WTC11 (cell line): Measurements from ENCODE around the gene ZDHHC14. TPM values are rescaled to one million over a fixed set of nuclear protein-coding genes. Genes with fewer than 3 reads are reported as not detected.

Source experiments
- ATAC-seq: fragments of 200-7000 bp; cut with Tn5 transposase; 2 replicates; pipeline ENCODE4 v1.10.0; 2021; ENCODE audit warnings: mild to moderate bottlenecking, moderate library complexity
- CTCF ChIA-PET: fragments of 300-600 bp; sonication (Branson Sonifier 250); formaldehyde crosslinking; loops from one replicate; lab custom pipeline; 2021; ENCODE audit warnings: antibody characterized with exemption; lab: Charles Lee
- POLR2A ChIA-PET: fragments of 350-600 bp; sonication (Branson Sonifier 250); formaldehyde crosslinking; loops from one replicate; lab custom pipeline; 2021; ENCODE audit warnings: antibody characterized with exemption; lab: Charles Lee
- DNase-seq: peaks from one replicate; pipeline ENCODE4 v3.0.0; 2021; ENCODE audit warnings: low spot score
- H3K27ac Mint-ChIP-seq: 2 replicates; pipeline ENCODE4 v1.8.0; 2021; ENCODE audit warnings: mixed read lengths
- H3K27me3 Mint-ChIP-seq: 2 replicates; pipeline ENCODE4 v1.8.0; 2021; ENCODE audit warnings: low read depth, mild to moderate bottlenecking, moderate library complexity, mixed read lengths
- H3K36me3 Mint-ChIP-seq: 2 replicates; pipeline ENCODE4 v1.8.0; 2021; ENCODE audit warnings: mixed read lengths
- H3K4me1 Mint-ChIP-seq: 2 replicates; pipeline ENCODE4 v1.8.0; 2022; ENCODE audit warnings: mixed read lengths
- H3K4me3 Mint-ChIP-seq: 2 replicates; pipeline ENCODE4 v1.8.0; 2021; ENCODE audit warnings: mild to moderate bottlenecking, moderate library complexity, mixed read lengths
- H3K9me3 Mint-ChIP-seq: 2 replicates; pipeline ENCODE4 v1.8.0; 2021; ENCODE audit warnings: mixed read lengths
- FOXJ3 ChIP-seq: sonication (generic); formaldehyde crosslinking; IDR thresholded peaks from 2 replicates; pipeline ENCODE4 v1.9.0; 2021; ENCODE audit warnings: missing genetic modification reagents, mild to moderate bottlenecking, borderline replicate concordance
- SMAD3 ChIP-seq: sonication (generic); formaldehyde crosslinking; IDR thresholded peaks from 2 replicates; pipeline ENCODE4 v1.8.0; 2022; ENCODE audit warnings: missing genetic modification reagents, mild to moderate bottlenecking, borderline replicate concordance
- total RNA-seq: library from RNA; stranded (reverse); gene quantifications from 3 replicates; pipeline ENCODE4 v1.2.3, GENCODE V29; 2021
- TF ChIP-seq, protein P1 (sequence below): fragments of 250-450 bp; sonication (Bioruptor Pico); IDR thresholded peaks from 2 replicates; pipeline ENCODE4 v1.9.0; 2021; ENCODE audit warnings: moderate library complexity, mild to moderate bottlenecking, inconsistent platforms, borderline replicate concordance
- TF ChIP-seq, protein P2 (sequence below): sonication (generic); formaldehyde crosslinking; IDR thresholded peaks from 2 replicates; pipeline ENCODE4 v1.8.0; 2023; ENCODE audit warnings: missing genetic modification reagents, mild to moderate bottlenecking, borderline replicate concordance
- TF ChIP-seq, protein P3 (sequence below): sonication (generic); formaldehyde crosslinking; IDR thresholded peaks from 2 replicates; pipeline ENCODE4 v1.8.1; 2022; ENCODE audit warnings: low read depth, mild to moderate bottlenecking, moderate library complexity, missing genetic modification reagents, borderline replicate concordance
- TF ChIP-seq, protein P4 (sequence below): sonication (generic); formaldehyde crosslinking; IDR thresholded peaks from 2 replicates; pipeline ENCODE4 v1.8.0; 2023; ENCODE audit warnings: mild to moderate bottlenecking, missing genetic modification reagents
- TF ChIP-seq, protein P5 (sequence below): sonication (generic); formaldehyde crosslinking; IDR thresholded peaks from 2 replicates; pipeline ENCODE4 v1.8.1; 2023; ENCODE audit warnings: mild to moderate bottlenecking, missing genetic modification reagents, moderate library complexity
- TF ChIP-seq, protein P6 (sequence below): sonication (generic); formaldehyde crosslinking; IDR thresholded peaks from 2 replicates; pipeline ENCODE4 v1.8.1; 2022; ENCODE audit warnings: mild to moderate bottlenecking, moderate library complexity, missing genetic modification reagents
- TF ChIP-seq, protein P7 (sequence below): sonication (generic); formaldehyde crosslinking; IDR thresholded peaks from 2 replicates; pipeline ENCODE4 v1.8.0; 2023; ENCODE audit warnings: missing genetic modification reagents
- TF ChIP-seq, protein P8 (sequence below): fragments of 250-450 bp; sonication (Bioruptor Pico); IDR thresholded peaks from 2 replicates; pipeline ENCODE4 v1.9.0; 2021; ENCODE audit warnings: mild to moderate bottlenecking, borderline replicate concordance
- TF ChIP-seq, protein P9 (sequence below): sonication (generic); formaldehyde crosslinking; conservative IDR thresholded peaks from 2 replicates; pipeline ENCODE4 v1.8.1; 2022; ENCODE audit warnings: mild to moderate bottlenecking, missing genetic modification reagents

Gene ZDHHC14
- total RNA-seq, 1 experiment from 2014 or later = 6.6 TPM

DNA sequence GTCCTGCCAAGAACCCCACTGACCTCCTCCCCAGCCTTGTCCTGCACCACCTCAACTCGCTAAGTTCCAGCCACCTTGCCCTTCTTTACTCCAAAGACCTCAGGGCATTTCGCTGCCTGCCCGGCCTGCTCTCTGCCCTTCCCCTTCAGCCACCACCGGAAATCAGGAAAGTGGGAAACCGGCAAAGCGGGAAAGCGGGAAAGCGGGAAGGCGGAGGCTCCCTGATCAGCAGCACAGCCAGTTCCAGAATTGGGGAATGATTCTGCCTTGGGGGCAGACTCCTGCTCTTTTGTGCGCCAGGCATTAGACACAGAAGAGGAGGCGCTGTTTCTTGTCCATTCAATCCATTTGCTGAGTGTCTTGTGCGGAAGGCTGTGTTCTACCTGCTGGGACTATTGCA lies 111.3 kb downstream of the ZDHHC14 start:
- H3K4me1 Mint-ChIP-seq = peaks cover 47% of the 10 kb centered on the region
- POLR2A ChIA-PET = no interaction called here

More for the DNA sequence above, 111.3 kb downstream of the ZDHHC14 start:
- Mint-ChIP-seq H3K36me3 (peaks cover 3% of the 10 kb centered on the region), H3K27me3 (peaks cover 3% of the 10 kb centered on the region), H3K27ac (peak overlapping the region; percentile 26; the same call in 1 of the 2 replicates), H3K9me3 (peaks cover 13% of the 10 kb centered on the region), H3K4me3 (no peak overlapping the region)
- TF ChIP-seq, protein P1, sequence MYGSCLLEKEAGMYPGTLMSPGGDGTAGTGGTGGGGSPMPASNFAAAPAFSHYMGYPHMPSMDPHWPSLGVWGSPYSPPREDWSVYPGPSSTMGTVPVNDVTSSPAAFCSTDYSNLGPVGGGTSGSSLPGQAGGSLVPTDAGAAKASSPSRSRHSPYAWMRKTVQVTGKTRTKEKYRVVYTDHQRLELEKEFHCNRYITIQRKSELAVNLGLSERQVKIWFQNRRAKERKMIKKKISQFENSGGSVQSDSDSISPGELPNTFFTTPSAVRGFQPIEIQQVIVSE = no peak
- TF ChIP-seq SMAD3 (CRISPR knock-in tag) (no peak), FOXJ3 (no peak)
- TF ChIP-seq, protein P2, sequence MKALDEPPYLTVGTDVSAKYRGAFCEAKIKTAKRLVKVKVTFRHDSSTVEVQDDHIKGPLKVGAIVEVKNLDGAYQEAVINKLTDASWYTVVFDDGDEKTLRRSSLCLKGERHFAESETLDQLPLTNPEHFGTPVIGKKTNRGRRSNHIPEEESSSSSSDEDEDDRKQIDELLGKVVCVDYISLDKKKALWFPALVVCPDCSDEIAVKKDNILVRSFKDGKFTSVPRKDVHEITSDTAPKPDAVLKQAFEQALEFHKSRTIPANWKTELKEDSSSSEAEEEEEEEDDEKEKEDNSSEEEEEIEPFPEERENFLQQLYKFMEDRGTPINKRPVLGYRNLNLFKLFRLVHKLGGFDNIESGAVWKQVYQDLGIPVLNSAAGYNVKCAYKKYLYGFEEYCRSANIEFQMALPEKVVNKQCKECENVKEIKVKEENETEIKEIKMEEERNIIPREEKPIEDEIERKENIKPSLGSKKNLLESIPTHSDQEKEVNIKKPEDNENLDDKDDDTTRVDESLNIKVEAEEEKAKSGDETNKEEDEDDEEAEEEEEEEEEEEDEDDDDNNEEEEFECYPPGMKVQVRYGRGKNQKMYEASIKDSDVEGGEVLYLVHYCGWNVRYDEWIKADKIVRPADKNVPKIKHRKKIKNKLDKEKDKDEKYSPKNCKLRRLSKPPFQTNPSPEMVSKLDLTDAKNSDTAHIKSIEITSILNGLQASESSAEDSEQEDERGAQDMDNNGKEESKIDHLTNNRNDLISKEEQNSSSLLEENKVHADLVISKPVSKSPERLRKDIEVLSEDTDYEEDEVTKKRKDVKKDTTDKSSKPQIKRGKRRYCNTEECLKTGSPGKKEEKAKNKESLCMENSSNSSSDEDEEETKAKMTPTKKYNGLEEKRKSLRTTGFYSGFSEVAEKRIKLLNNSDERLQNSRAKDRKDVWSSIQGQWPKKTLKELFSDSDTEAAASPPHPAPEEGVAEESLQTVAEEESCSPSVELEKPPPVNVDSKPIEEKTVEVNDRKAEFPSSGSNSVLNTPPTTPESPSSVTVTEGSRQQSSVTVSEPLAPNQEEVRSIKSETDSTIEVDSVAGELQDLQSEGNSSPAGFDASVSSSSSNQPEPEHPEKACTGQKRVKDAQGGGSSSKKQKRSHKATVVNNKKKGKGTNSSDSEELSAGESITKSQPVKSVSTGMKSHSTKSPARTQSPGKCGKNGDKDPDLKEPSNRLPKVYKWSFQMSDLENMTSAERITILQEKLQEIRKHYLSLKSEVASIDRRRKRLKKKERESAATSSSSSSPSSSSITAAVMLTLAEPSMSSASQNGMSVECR (CRISPR knock-in tag) = no peak
- TF ChIP-seq, protein P3, sequence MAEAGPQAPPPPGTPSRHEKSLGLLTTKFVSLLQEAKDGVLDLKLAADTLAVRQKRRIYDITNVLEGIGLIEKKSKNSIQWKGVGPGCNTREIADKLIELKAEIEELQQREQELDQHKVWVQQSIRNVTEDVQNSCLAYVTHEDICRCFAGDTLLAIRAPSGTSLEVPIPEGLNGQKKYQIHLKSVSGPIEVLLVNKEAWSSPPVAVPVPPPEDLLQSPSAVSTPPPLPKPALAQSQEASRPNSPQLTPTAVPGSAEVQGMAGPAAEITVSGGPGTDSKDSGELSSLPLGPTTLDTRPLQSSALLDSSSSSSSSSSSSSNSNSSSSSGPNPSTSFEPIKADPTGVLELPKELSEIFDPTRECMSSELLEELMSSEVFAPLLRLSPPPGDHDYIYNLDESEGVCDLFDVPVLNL (CRISPR knock-in tag) = no peak
- TF ChIP-seq, protein P4, sequence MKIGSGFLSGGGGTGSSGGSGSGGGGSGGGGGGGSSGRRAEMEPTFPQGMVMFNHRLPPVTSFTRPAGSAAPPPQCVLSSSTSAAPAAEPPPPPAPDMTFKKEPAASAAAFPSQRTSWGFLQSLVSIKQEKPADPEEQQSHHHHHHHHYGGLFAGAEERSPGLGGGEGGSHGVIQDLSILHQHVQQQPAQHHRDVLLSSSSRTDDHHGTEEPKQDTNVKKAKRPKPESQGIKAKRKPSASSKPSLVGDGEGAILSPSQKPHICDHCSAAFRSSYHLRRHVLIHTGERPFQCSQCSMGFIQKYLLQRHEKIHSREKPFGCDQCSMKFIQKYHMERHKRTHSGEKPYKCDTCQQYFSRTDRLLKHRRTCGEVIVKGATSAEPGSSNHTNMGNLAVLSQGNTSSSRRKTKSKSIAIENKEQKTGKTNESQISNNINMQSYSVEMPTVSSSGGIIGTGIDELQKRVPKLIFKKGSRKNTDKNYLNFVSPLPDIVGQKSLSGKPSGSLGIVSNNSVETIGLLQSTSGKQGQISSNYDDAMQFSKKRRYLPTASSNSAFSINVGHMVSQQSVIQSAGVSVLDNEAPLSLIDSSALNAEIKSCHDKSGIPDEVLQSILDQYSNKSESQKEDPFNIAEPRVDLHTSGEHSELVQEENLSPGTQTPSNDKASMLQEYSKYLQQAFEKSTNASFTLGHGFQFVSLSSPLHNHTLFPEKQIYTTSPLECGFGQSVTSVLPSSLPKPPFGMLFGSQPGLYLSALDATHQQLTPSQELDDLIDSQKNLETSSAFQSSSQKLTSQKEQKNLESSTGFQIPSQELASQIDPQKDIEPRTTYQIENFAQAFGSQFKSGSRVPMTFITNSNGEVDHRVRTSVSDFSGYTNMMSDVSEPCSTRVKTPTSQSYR (CRISPR knock-in tag) = no peak
- TF ChIP-seq, protein P5, sequence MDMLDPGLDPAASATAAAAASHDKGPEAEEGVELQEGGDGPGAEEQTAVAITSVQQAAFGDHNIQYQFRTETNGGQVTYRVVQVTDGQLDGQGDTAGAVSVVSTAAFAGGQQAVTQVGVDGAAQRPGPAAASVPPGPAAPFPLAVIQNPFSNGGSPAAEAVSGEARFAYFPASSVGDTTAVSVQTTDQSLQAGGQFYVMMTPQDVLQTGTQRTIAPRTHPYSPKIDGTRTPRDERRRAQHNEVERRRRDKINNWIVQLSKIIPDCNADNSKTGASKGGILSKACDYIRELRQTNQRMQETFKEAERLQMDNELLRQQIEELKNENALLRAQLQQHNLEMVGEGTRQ (CRISPR knock-in tag) = no peak
- TF ChIP-seq, protein P6, sequence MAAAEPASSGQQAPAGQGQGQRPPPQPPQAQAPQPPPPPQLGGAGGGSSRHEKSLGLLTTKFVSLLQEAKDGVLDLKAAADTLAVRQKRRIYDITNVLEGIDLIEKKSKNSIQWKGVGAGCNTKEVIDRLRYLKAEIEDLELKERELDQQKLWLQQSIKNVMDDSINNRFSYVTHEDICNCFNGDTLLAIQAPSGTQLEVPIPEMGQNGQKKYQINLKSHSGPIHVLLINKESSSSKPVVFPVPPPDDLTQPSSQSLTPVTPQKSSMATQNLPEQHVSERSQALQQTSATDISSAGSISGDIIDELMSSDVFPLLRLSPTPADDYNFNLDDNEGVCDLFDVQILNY (CRISPR knock-in tag) = no peak
- TF ChIP-seq, protein P7, sequence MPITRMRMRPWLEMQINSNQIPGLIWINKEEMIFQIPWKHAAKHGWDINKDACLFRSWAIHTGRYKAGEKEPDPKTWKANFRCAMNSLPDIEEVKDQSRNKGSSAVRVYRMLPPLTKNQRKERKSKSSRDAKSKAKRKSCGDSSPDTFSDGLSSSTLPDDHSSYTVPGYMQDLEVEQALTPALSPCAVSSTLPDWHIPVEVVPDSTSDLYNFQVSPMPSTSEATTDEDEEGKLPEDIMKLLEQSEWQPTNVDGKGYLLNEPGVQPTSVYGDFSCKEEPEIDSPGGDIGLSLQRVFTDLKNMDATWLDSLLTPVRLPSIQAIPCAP = no peak
- TF ChIP-seq, protein P8, sequence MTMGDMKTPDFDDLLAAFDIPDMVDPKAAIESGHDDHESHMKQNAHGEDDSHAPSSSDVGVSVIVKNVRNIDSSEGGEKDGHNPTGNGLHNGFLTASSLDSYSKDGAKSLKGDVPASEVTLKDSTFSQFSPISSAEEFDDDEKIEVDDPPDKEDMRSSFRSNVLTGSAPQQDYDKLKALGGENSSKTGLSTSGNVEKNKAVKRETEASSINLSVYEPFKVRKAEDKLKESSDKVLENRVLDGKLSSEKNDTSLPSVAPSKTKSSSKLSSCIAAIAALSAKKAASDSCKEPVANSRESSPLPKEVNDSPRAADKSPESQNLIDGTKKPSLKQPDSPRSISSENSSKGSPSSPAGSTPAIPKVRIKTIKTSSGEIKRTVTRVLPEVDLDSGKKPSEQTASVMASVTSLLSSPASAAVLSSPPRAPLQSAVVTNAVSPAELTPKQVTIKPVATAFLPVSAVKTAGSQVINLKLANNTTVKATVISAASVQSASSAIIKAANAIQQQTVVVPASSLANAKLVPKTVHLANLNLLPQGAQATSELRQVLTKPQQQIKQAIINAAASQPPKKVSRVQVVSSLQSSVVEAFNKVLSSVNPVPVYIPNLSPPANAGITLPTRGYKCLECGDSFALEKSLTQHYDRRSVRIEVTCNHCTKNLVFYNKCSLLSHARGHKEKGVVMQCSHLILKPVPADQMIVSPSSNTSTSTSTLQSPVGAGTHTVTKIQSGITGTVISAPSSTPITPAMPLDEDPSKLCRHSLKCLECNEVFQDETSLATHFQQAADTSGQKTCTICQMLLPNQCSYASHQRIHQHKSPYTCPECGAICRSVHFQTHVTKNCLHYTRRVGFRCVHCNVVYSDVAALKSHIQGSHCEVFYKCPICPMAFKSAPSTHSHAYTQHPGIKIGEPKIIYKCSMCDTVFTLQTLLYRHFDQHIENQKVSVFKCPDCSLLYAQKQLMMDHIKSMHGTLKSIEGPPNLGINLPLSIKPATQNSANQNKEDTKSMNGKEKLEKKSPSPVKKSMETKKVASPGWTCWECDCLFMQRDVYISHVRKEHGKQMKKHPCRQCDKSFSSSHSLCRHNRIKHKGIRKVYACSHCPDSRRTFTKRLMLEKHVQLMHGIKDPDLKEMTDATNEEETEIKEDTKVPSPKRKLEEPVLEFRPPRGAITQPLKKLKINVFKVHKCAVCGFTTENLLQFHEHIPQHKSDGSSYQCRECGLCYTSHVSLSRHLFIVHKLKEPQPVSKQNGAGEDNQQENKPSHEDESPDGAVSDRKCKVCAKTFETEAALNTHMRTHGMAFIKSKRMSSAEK (CRISPR knock-in tag) = no peak
- TF ChIP-seq, protein P9, sequence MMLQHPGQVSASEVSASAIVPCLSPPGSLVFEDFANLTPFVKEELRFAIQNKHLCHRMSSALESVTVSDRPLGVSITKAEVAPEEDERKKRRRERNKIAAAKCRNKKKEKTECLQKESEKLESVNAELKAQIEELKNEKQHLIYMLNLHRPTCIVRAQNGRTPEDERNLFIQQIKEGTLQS = no peak
- no peak for ATAC-seq
- DNase-seq = no peak
- CTCF ChIA-PET = interaction anchor here (0.6 kb wide), 1 partner anchor 10 kb away, joined by 3 read pairs; no protein-coding TSS in a partner anchor
